AG09309 (cell line): ENCODE measurements around the gene CALB2.

Experiments
- DNase-seq: peaks from one replicate; pipeline ENCODE4 v3.0.0-alpha.2; 2010; ENCODE audit warnings: low read depth
- H3K4me3 ChIP-seq: 2 replicates; pipeline ENCODE4 v1.5.1; 2011; ENCODE audit warnings: mild to moderate bottlenecking, low read depth, low read length, moderate library complexity; ENCODE audit not compliant: control insufficient read depth
- CTCF ChIP-seq: IDR thresholded peaks from 2 replicates; pipeline ENCODE4 v1.5.1; 2011; ENCODE audit warnings: mild to moderate bottlenecking, low read depth, low read length, inconsistent platforms; ENCODE audit not compliant: insufficient read depth, control insufficient read depth; ENCODE audit errors: missing control alignments

CALB2 gene

GRCh38 chr16:71428385-71428784 is 69.9 kb downstream of the CALB2 start:
- DNase-seq = no peak
- no peak overlapping the region for H3K4me3 ChIP-seq
- no peak for TF ChIP-seq CTCF

DNA sequence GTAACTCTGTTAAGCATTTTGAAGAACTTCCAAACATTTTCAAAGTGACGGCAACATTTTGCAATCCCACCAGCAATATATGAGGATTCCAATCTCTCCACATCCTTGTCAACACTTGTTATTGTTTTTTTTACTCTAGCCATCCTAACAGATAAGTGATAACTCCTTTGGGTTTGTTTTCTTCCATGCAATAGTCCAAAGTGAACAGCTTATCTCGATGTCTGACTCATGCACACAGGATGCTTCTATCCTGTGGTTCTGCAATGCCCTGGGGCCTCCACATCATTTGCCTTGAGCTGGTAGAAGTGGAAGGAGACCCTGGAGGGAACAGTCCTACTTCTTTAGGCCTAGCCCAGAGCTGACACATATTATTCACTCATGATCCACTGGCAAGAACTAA is 70.4 kb downstream of the CALB2 start:
- no peak for TF ChIP-seq CTCF
- H3K4me3 ChIP-seq = no peak overlapping the region
- no peak for DNase-seq

DNA sequence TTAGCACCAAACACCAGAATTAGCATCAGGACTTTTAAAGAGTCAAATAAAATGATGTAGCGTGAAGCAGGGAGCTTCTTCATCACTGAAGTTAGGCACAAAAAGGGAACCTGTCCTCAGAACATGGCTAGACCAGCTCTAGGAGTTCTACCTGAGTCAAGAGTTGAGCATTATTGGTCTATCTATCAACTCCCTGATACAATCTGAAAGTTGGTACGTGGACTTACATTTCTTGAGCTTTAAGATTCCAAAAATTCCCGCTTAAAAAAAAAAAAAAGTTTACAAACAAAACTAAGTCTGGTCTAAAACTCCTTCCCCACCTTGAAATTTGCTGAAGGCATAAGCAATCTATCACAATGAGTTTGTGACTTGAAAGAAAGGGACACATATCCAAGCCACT is 71.1 kb downstream of the CALB2 start:
- no peak overlapping the region for H3K4me3 ChIP-seq
- DNase-seq = no peak
- no peak for TF ChIP-seq CTCF

- no peak for TF ChIP-seq CTCF
- no peak overlapping the region for H3K4me3 ChIP-seq
- no peak for DNase-seq
Observed at GRCh38 chr16:71430744-71431143, 72.2 kb downstream of the CALB2 start.

GRCh38 chr16:71431176-71431575 is 72.7 kb downstream of the CALB2 start:
- no peak overlapping the region for H3K4me3 ChIP-seq
- DNase-seq = no peak
- no peak for TF ChIP-seq CTCF

DNA sequence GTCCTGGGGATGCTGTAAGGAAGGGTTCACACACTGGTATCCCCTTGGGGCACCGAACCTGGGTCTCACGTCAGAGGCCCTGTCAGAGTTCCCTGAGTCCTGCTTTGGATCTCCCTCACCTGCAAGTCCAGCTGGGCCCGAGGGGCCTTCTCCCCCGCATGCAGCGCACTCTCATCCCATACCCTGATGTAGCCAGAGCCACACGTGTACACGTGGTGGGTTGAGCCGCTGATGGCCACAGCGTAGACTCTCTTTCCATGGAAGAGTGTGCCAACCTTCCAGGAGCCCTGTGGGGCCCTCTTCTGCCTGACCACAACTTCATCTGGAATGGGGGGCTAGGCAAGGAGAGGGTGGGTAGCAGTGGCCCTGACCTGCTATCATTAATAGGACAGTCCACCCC is 73.5 kb downstream of the CALB2 start:
- DNase-seq = no peak
- no peak for TF ChIP-seq CTCF
- no peak overlapping the region for H3K4me3 ChIP-seq

GRCh38 chr16:71432906-71433305 is 74.4 kb downstream of the CALB2 start:
- no peak overlapping the region for H3K4me3 ChIP-seq
- no peak for DNase-seq
- TF ChIP-seq CTCF = no peak
